Astrocyte of the spinal cord (primary cell): ENCODE results near the gene CTNNA2.
A peak's percentile ranks its signal among the peaks of the same experiment; 100 is the strongest.

Source experiments
- DNase-seq: peaks from one replicate; pipeline ENCODE4 v3.0.0; 2011; ENCODE audit warnings: low read depth, low spot score
- H3K4me3 ChIP-seq: 2 replicates; pipeline ENCODE4 v1.5.1; 2011; ENCODE audit warnings: low read depth, mild to moderate bottlenecking, low read length, moderate library complexity
- CTCF ChIP-seq: IDR thresholded peaks from 2 replicates; pipeline ENCODE4 v1.5.1; 2012; ENCODE audit warnings: low read depth, mild to moderate bottlenecking, low read length, inconsistent platforms
- in situ Hi-C: cut with HindIII; loops from 2 replicates; pipeline ENCODE4 v1.10.0; 2017; ENCODE audit warnings: low sequenced_read_pairs

CTNNA2 gene

GRCh38 chr2:79817288-79817687, 304.4 kb downstream of the CTNNA2 start:
- in situ Hi-C loops: no loop called here
- no peak overlapping the region for H3K4me3 ChIP-seq
- no peak for TF ChIP-seq CTCF
- DNase-seq: no peak

GRCh38 chr2:79820281-79820680, 307.4 kb downstream of the CTNNA2 start:
- no peak for TF ChIP-seq CTCF
- in situ Hi-C loops: no loop called here

GRCh38 chr2:79822136-79822535, 309.3 kb downstream of the CTNNA2 start:
- in situ Hi-C loops: no loop called here
- no peak for DNase-seq
- H3K4me3 ChIP-seq: no peak overlapping the region
- no peak for TF ChIP-seq CTCF

More at GRCh38 chr2:79820281-79820680, 307.4 kb downstream of the CTNNA2 start:
- H3K4me3 ChIP-seq: no peak overlapping the region
- no peak for DNase-seq

GRCh38 chr2:79824086-79824786, 311.4 kb downstream of the CTNNA2 start:
- TF ChIP-seq CTCF: no peak
- H3K4me3 ChIP-seq: no peak overlapping the region
- peak; percentile 52 for DNase-seq
- in situ Hi-C loops: no loop called here

GRCh38 chr2:79827881-79828280, 315.0 kb downstream of the CTNNA2 start:
- no peak for TF ChIP-seq CTCF
- in situ Hi-C loops: no loop called here
- no peak for DNase-seq
- no peak overlapping the region for H3K4me3 ChIP-seq

GRCh38 chr2:79830501-79830900, 317.6 kb downstream of the CTNNA2 start:
- in situ Hi-C loops: no loop called here
- no peak for DNase-seq
- TF ChIP-seq CTCF: no peak
- H3K4me3 ChIP-seq: no peak overlapping the region
